ENCODE data around the gene TSEN2.

GRCh38 chr3:12515631-12516030 lies 31.4 kb downstream of the TSEN2 start:
- TF ChIP-seq CTCF (conservative IDR thresholded peaks at IDR 0.05; ENCODE audit: low read length), result no peak
- TF ChIP-seq EZH2phosphoT487 (IDR thresholded peaks at IDR 0.05; ENCODE audit: borderline replicate concordance, low read depth, low read length), result no peak
